Hepatocyte (in vitro differentiated cells): ENCODE results near the gene SLC8A1. TPM values are rescaled to one million over a fixed set of nuclear protein-coding genes. Genes with fewer than 3 reads are reported as not detected.

Source experiments
- DNase-seq: peaks from one replicate; pipeline ENCODE4 v3.0.0-alpha.2; 2016; ENCODE audit warnings: low spot score
- H2AFZ ChIP-seq: fragments of 200-600 bp; sonication (generic); 2 replicates; pipeline ENCODE4 v1.6.0; 2016; ENCODE audit warnings: antibody characterized with exemption, mild to moderate bottlenecking
- H3K27ac ChIP-seq: fragments of 200-600 bp; sonication (generic); 2 replicates; pipeline ENCODE4 v1.5.1; 2016; ENCODE audit warnings: mild to moderate bottlenecking
- H3K27me3 ChIP-seq: fragments of 200-600 bp; sonication (generic); 2 replicates; pipeline ENCODE4 v1.6.1; 2016
- H3K36me3 ChIP-seq: fragments of 200-600 bp; sonication (generic); replicated peaks from 2 replicates; pipeline ENCODE4 v1.5.1; 2016; ENCODE audit warnings: low read depth; ENCODE audit not compliant: insufficient read depth
- H3K4me1 ChIP-seq: fragments of 200-600 bp; sonication (generic); 2 replicates; pipeline ENCODE4 v1.5.1; 2016; ENCODE audit warnings: mild to moderate bottlenecking, moderate library complexity; ENCODE audit not compliant: insufficient read depth
- H3K4me2 ChIP-seq: fragments of 200-600 bp; sonication (generic); 2 replicates; pipeline ENCODE4 v1.6.0; 2016
- H3K4me3 ChIP-seq: fragments of 200-600 bp; sonication (generic); 2 replicates; pipeline ENCODE4 v1.5.1; 2016; ENCODE audit warnings: mild to moderate bottlenecking
- H3K79me2 ChIP-seq: fragments of 200-600 bp; sonication (generic); 2 replicates; pipeline ENCODE4 v1.6.0; 2017; ENCODE audit warnings: mild to moderate bottlenecking
- H3K9me2 ChIP-seq: fragments of 200-600 bp; sonication (generic); replicated peaks from 2 replicates; pipeline ENCODE4 v1.6.0; 2017; ENCODE audit warnings: mild to moderate bottlenecking; ENCODE audit not compliant: insufficient read depth
- H3K9me3 ChIP-seq: fragments of 200-600 bp; sonication (generic); 2 replicates; pipeline ENCODE4 v1.5.1; 2016; ENCODE audit warnings: low read depth, mild to moderate bottlenecking
- H4K20me1 ChIP-seq: fragments of 200-600 bp; sonication (generic); 2 replicates; pipeline ENCODE4 v1.6.0; 2016; ENCODE audit warnings: mild to moderate bottlenecking; ENCODE audit not compliant: insufficient read depth, poor library complexity, severe bottlenecking
- EZH2 ChIP-seq: fragments of 200-600 bp; sonication (generic); IDR thresholded peaks from 2 replicates; pipeline ENCODE4 v1.6.1; 2016; ENCODE audit warnings: antibody characterized with exemption, mild to moderate bottlenecking, borderline replicate concordance
- EZH2phosphoT487 ChIP-seq: fragments of 200-600 bp; sonication (generic); IDR thresholded peaks from one replicate; pipeline ENCODE4 v1.6.1; 2018; ENCODE audit warnings: antibody characterized with exemption, mild to moderate bottlenecking, low read depth, moderate library complexity; ENCODE audit not compliant: unreplicated experiment, severe bottlenecking
- WGBS: methylation state at CpG from one replicate; pipeline ENCODE4 v1.1.6; 2016; ENCODE audit warnings: low lambda C conversion rate; ENCODE audit errors: missing lambda C conversion rate; 5-methylcytosine and 5-hydroxymethylcytosine counted together
- polyA plus RNA-seq: library from polyadenylated mRNA; unstranded; fragments of >200 nt; fragmentation: Nextera tagmentation; extraction: Ambion mirVana; gene quantifications from 2 replicates; pipeline ENCODE4 v1.2.1, GENCODE V29; 2016
- total RNA-seq: library from RNA; depleted of rRNA; stranded (reverse); fragments of >200 nt; gene quantifications from 2 replicates; pipeline ENCODE4 v1.2.3, GENCODE V29; 2014
- TF ChIP-seq, protein P1 (sequence below): fragments of 200-600 bp; sonication (generic); IDR thresholded peaks from 2 replicates; pipeline ENCODE4 v1.5.1; 2016; ENCODE audit warnings: antibody characterized with exemption, mild to moderate bottlenecking; ENCODE audit not compliant: poor library complexity

The SLC8A1 gene
- total and polyA plus RNA-seq, 2 experiments from 2014 or later, result 2.2 to 8.9 TPM

DNA sequence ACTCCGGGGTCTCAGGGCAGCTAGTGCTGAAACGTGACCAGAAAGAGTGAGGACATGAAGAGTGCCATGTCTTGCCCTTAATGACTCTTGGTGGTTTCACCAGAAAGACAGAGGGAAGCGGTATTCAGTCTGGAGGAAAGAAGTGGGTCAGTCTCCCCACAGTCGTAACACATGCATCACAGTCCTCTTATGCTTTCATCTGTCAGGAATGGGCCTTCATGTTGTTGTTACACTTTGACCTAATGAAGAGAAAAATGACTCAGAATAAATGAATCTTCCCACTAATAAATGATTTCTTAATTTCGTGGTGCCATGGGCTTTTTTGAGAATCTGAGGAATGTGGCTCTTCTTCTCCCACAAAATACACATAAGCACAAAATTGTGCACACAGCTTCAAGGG, 103.2 kb downstream of the SLC8A1 start:
- no peak overlapping the region for H2AFZ ChIP-seq

DNA sequence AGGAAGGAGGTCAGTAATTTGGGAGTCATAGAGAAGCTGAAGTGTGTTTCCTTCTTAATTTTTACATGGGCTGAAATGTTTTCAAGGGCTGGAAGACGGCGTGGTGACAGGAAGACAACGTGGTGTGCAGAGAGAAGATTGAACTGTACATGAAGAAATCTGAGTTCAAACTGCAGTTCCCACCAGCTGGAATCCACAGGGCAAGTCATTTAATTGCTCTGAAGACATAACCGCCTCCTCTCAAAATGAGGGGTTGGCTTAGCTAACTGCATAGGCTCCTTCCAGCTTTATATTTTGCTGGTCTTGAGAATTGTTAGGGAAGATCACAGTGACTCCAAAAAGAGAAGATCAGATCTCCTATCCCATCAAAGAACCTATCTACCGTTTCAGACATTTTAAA, 103.9 kb downstream of the SLC8A1 start:
- DNase-seq, result no peak
- TF ChIP-seq EZH2 (no peak), EZH2phosphoT487 (no peak)
- TF ChIP-seq, protein P1, sequence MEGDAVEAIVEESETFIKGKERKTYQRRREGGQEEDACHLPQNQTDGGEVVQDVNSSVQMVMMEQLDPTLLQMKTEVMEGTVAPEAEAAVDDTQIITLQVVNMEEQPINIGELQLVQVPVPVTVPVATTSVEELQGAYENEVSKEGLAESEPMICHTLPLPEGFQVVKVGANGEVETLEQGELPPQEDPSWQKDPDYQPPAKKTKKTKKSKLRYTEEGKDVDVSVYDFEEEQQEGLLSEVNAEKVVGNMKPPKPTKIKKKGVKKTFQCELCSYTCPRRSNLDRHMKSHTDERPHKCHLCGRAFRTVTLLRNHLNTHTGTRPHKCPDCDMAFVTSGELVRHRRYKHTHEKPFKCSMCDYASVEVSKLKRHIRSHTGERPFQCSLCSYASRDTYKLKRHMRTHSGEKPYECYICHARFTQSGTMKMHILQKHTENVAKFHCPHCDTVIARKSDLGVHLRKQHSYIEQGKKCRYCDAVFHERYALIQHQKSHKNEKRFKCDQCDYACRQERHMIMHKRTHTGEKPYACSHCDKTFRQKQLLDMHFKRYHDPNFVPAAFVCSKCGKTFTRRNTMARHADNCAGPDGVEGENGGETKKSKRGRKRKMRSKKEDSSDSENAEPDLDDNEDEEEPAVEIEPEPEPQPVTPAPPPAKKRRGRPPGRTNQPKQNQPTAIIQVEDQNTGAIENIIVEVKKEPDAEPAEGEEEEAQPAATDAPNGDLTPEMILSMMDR, result no peak
- no peaks in the 10 kb centered on the region for H3K27me3 ChIP-seq
- 87% methylated on average over 5 of the region's 5 CpGs for WGBS
- H3K4me3 ChIP-seq, result no peak overlapping the region
- no peak overlapping the region for H3K27ac ChIP-seq
- H2AFZ ChIP-seq, result no peak overlapping the region
- no peak overlapping the region for H3K4me2 ChIP-seq
- H3K9me2 ChIP-seq, result no peaks in the 10 kb centered on the region
- H3K79me2 ChIP-seq, result no peaks in the 10 kb centered on the region
- H4K20me1 ChIP-seq, result no peaks in the 10 kb centered on the region
- H3K9me3 ChIP-seq, result no peaks in the 10 kb centered on the region
- H3K4me1 ChIP-seq, result peaks cover 5% of the 10 kb centered on the region
- no peaks in the 10 kb centered on the region for H3K36me3 ChIP-seq

More for the DNA sequence above, 103.2 kb downstream of the SLC8A1 start:
- H3K79me2 ChIP-seq, result no peaks in the 10 kb centered on the region
- H3K4me3 ChIP-seq, result no peak overlapping the region
- WGBS, result 86% methylated on average over 5 of the region's 5 CpGs
- no peaks in the 10 kb centered on the region for H3K27me3 ChIP-seq
- no peaks in the 10 kb centered on the region for H3K9me2 ChIP-seq
- no peaks in the 10 kb centered on the region for H4K20me1 ChIP-seq
- H3K27ac ChIP-seq, result no peak overlapping the region
- no peaks in the 10 kb centered on the region for H3K36me3 ChIP-seq
- H3K4me2 ChIP-seq, result no peak overlapping the region
- H3K9me3 ChIP-seq, result no peaks in the 10 kb centered on the region
- peaks cover 5% of the 10 kb centered on the region for H3K4me1 ChIP-seq
- no peak for DNase-seq
- TF ChIP-seq EZH2 (no peak), EZH2phosphoT487 (no peak)
- TF ChIP-seq, protein P1, result no peak

DNA sequence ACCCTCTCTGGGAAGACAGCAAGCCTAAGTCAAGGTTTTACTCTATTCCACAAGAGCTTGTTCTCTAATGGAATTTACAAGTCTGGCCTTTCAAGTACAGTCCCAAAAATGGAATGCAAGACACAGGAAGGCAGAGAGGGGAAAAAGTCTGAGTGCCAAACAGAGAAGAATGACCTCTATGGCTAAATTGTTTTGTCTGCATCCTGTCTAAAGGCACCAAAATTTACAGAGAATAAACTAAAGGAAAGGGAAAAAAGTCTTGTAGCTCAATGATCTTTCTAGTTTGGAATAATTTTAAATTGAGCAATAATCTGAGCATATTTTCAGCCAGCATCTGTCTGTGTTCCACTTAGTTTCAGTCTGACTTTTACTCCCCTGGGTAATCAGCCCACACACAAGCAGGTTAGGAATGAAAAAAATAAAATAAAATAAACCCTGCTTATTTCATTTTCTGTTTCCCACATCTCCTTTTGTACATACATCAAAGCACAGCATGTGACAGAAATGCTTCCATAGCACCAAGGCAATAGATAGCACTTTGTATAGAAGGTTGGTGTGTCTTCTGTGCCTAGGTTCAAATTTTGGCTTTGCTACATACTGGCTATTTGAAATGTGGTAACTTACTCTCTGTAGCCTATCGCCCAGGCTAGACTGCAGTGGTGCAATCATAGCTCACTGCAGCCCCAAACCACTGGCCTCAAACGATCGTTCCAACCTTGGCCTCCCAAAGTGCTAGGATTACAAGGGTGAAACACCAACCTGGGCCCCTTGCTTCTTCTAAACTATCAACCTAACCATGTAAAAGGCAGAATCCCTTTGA, 105.1 kb downstream of the SLC8A1 start:
- Histone ChIP-seq H3K4me2 (no peak overlapping the region), H3K4me3 (no peak overlapping the region), H3K36me3 (no peaks in the 10 kb centered on the region), H2AFZ (no peak overlapping the region), H3K9me2 (no peaks in the 10 kb centered on the region), H3K79me2 (no peaks in the 10 kb centered on the region), H3K9me3 (no peaks in the 10 kb centered on the region), H3K27me3 (no peaks in the 10 kb centered on the region), H3K4me1 (peaks cover 5% of the 10 kb centered on the region), H3K27ac (no peak overlapping the region), H4K20me1 (no peaks in the 10 kb centered on the region)
- TF ChIP-seq, protein P1, result no peak
- TF ChIP-seq EZH2, result no peak
- TF ChIP-seq EZH2phosphoT487, result no peak
- WGBS, result 98% methylated on average over 3 of the region's 3 CpGs
- no peak for DNase-seq
